Glutamatergic neuron (in vitro differentiated cells): Measurements from ENCODE around the gene PRLR. TPM values are rescaled to one million over a fixed set of nuclear protein-coding genes. Genes with fewer than 3 reads are reported as not detected.
"Not testable (repeated sequence)": the region's sequence is repeated elsewhere in the genome, so short reads cannot be mapped to it uniquely, and the experiment has no call there.

Experiments
- DNase-seq: peaks from one replicate; pipeline ENCODE4 v3.0.0; 2022
- H3K27ac Mint-ChIP-seq: one replicate; pipeline ENCODE4 v1.8.0; 2020; ENCODE audit warnings: mild to moderate bottlenecking, mixed read lengths, inconsistent platforms; ENCODE audit not compliant: unreplicated experiment
- H3K27me3 Mint-ChIP-seq: one replicate; pipeline ENCODE4 v1.8.0; 2020; ENCODE audit warnings: mild to moderate bottlenecking, moderate library complexity, mixed read lengths, inconsistent platforms; ENCODE audit not compliant: unreplicated experiment
- H3K36me3 Mint-ChIP-seq: one replicate; pipeline ENCODE4 v1.8.0; 2020; ENCODE audit warnings: mild to moderate bottlenecking, mixed read lengths, inconsistent platforms; ENCODE audit not compliant: unreplicated experiment
- H3K4me1 Mint-ChIP-seq: one replicate; pipeline ENCODE4 v1.8.0; 2020; ENCODE audit warnings: mild to moderate bottlenecking, low read depth, mixed read lengths, inconsistent platforms; ENCODE audit not compliant: unreplicated experiment
- H3K4me3 Mint-ChIP-seq: one replicate; pipeline ENCODE4 v1.8.0; 2020; ENCODE audit warnings: mild to moderate bottlenecking, mixed read lengths, inconsistent platforms; ENCODE audit not compliant: unreplicated experiment
- H3K9me3 Mint-ChIP-seq: one replicate; pipeline ENCODE4 v1.8.0; 2020; ENCODE audit warnings: mild to moderate bottlenecking, moderate library complexity, mixed read lengths, inconsistent platforms; ENCODE audit not compliant: unreplicated experiment
- CTCF ChIP-seq: fragments of 200-600 bp; sonication (generic); IDR thresholded peaks from one replicate; pipeline ENCODE4 v1.5.0; 2021; ENCODE audit not compliant: partially characterized antibody, unreplicated experiment
- total RNA-seq: library from RNA; stranded (reverse); fragmentation: NEBNext Ultra II Directional; extraction: Animal tissue kit (Norgen Biotek cat#: 25700); gene quantifications from one replicate; pipeline ENCODE4 v1.2.1, GENCODE V29; 2021; ENCODE audit not compliant: unreplicated experiment

PRLR gene
- total RNA-seq, 1 donor from 2014 or later = not detected

GRCh38 chr5:35246900-35247647 is 16.8 kb upstream of the PRLR start:
- no peak overlapping the region for H3K27ac Mint-ChIP-seq
- no peak overlapping the region for H3K4me3 Mint-ChIP-seq
- DNase-seq = no peak
- H3K4me1 Mint-ChIP-seq = no peaks in the 10 kb centered on the region
- no peak for TF ChIP-seq CTCF
- H3K36me3 Mint-ChIP-seq = no peaks in the 10 kb centered on the region
- no peaks in the 10 kb centered on the region for H3K9me3 Mint-ChIP-seq
- H3K27me3 Mint-ChIP-seq = no peaks in the 10 kb centered on the region

- H3K4me3 Mint-ChIP-seq = no peak overlapping the region
- no peaks in the 10 kb centered on the region for H3K9me3 Mint-ChIP-seq
- H3K4me1 Mint-ChIP-seq = no peaks in the 10 kb centered on the region
- no peaks in the 10 kb centered on the region for H3K27me3 Mint-ChIP-seq
- no peak for TF ChIP-seq CTCF
- H3K27ac Mint-ChIP-seq = no peak overlapping the region
- DNase-seq = no peak
- H3K36me3 Mint-ChIP-seq = no peaks in the 10 kb centered on the region
Measured at GRCh38 chr5:35246411-35246810, 16.1 kb upstream of the PRLR start.

GRCh38 chr5:35245371-35245770 is 15.1 kb upstream of the PRLR start:
- DNase-seq, H3K9me3 Mint-ChIP-seq, H3K27me3 Mint-ChIP-seq, H3K4me1 Mint-ChIP-seq, H3K4me3 Mint-ChIP-seq, H3K27ac Mint-ChIP-seq, H3K36me3 Mint-ChIP-seq: not testable (repeated sequence)

- DNase-seq = no peak
- Mint-ChIP-seq H3K36me3 (no peaks in the 10 kb centered on the region), H3K4me3 (no peak overlapping the region), H3K9me3 (no peaks in the 10 kb centered on the region), H3K4me1 (no peaks in the 10 kb centered on the region), H3K27ac (no peak overlapping the region), H3K27me3 (no peaks in the 10 kb centered on the region)
- TF ChIP-seq CTCF = no peak
Measured at GRCh38 chr5:35244171-35244570, 13.9 kb upstream of the PRLR start.

- H3K9me3 Mint-ChIP-seq = no peaks in the 10 kb centered on the region
- no peak for DNase-seq
- no peak overlapping the region for H3K27ac Mint-ChIP-seq
- TF ChIP-seq CTCF = no peak
- H3K4me3 Mint-ChIP-seq = no peak overlapping the region
- no peaks in the 10 kb centered on the region for H3K36me3 Mint-ChIP-seq
- H3K4me1 Mint-ChIP-seq = no peaks in the 10 kb centered on the region
- H3K27me3 Mint-ChIP-seq = no peaks in the 10 kb centered on the region
Measured at GRCh38 chr5:35242702-35243258, 12.5 kb upstream of the PRLR start.
